Stimulated activated CD8-positive, alpha-beta memory T cell treated with anti-CD3 and anti-CD28 coated beads, Interleukin-15, amount 100 ng/mL, for 4 hours (primary cell): ENCODE data around the gene ZNF892.

Experiments
- DNase-seq, 2 donors: peaks; one replicate each; pipeline ENCODE4 v3.0.0-alpha.2; 2020; ENCODE audit warnings: low read depth in 2 of 2

The ZNF892 gene

GRCh38 chr2:95207111-95207961 lies at the start of gene ZNF892:
TSS of gene ZNF892 (plus strand) at chr2:95207521. CDS start at chr2:95207816, 295 bp downstream.
- DNase-seq: peak; percentile 47 to 55

GRCh38 chr2:95158441-95158840 lies 48.9 kb upstream of the ZNF892 start:
- no peak for DNase-seq

- peak in 1 of 2 donors; percentile 20 for DNase-seq
Measured at GRCh38 chr2:95158891-95159619, 48.3 kb upstream of the ZNF892 start.

- DNase-seq: peak; percentile 45 to 63
Measured at GRCh38 chr2:95159690-95160449, 47.5 kb upstream of the ZNF892 start, which contains the start of gene ZNF514. TSS of gene ZNF514 (minus strand) at chr2:95159848. CDS start at chr2:95153253, 6,595 bp downstream.

GRCh38 chr2:95165030-95165370 lies 42.3 kb upstream of the ZNF892 start:
- no peak for DNase-seq

GRCh38 chr2:95165371-95166064 lies 41.8 kb upstream of the ZNF892 start, which contains the start of gene ZNF2:
TSS of gene ZNF2 (plus strand) at chr2:95165809. CDS start at chr2:95176227, 10,418 bp downstream.
- peak; percentile 94 to 96 for DNase-seq

- DNase-seq: no peak
Measured at GRCh38 chr2:95166065-95166763, 41.1 kb upstream of the ZNF892 start.

- DNase-seq: no peak
Measured at GRCh38 chr2:95171902-95172301, 35.4 kb upstream of the ZNF892 start.

GRCh38 chr2:95174031-95174542 lies 33.2 kb upstream of the ZNF892 start:
- no peak for DNase-seq

GRCh38 chr2:95179451-95179850 lies 27.9 kb upstream of the ZNF892 start:
- no peak for DNase-seq

- DNase-seq: no peak
Measured at GRCh38 chr2:95181774-95182173, 25.5 kb upstream of the ZNF892 start.

- no peak for DNase-seq
Measured at GRCh38 chr2:95185197-95185596, 22.1 kb upstream of the ZNF892 start.

- DNase-seq: no peak
Measured at GRCh38 chr2:95185973-95186372, 21.3 kb upstream of the ZNF892 start.

GRCh38 chr2:95192956-95193355 lies 14.4 kb upstream of the ZNF892 start:
- DNase-seq: peak in 1 of 2 donors; percentile 10

GRCh38 chr2:95203911-95204310 lies 3.4 kb upstream of the ZNF892 start:
- DNase-seq: no peak

GRCh38 chr2:95204396-95204795 lies 2.9 kb upstream of the ZNF892 start:
- no peak for DNase-seq

- DNase-seq: no peak
Measured at GRCh38 chr2:95206096-95206495, 1.2 kb upstream of the ZNF892 start.

GRCh38 chr2:95208106-95208505 lies 785 bp downstream of the ZNF892 start:
- DNase-seq: no peak

- no peak for DNase-seq
Measured at GRCh38 chr2:95215018-95215612, 7.8 kb downstream of the ZNF892 start.

- DNase-seq: no peak
Measured at GRCh38 chr2:95220449-95220848, 13.1 kb downstream of the ZNF892 start.
